Measurements from ENCODE around the gene NEK1.

Gene NEK1, protein sequence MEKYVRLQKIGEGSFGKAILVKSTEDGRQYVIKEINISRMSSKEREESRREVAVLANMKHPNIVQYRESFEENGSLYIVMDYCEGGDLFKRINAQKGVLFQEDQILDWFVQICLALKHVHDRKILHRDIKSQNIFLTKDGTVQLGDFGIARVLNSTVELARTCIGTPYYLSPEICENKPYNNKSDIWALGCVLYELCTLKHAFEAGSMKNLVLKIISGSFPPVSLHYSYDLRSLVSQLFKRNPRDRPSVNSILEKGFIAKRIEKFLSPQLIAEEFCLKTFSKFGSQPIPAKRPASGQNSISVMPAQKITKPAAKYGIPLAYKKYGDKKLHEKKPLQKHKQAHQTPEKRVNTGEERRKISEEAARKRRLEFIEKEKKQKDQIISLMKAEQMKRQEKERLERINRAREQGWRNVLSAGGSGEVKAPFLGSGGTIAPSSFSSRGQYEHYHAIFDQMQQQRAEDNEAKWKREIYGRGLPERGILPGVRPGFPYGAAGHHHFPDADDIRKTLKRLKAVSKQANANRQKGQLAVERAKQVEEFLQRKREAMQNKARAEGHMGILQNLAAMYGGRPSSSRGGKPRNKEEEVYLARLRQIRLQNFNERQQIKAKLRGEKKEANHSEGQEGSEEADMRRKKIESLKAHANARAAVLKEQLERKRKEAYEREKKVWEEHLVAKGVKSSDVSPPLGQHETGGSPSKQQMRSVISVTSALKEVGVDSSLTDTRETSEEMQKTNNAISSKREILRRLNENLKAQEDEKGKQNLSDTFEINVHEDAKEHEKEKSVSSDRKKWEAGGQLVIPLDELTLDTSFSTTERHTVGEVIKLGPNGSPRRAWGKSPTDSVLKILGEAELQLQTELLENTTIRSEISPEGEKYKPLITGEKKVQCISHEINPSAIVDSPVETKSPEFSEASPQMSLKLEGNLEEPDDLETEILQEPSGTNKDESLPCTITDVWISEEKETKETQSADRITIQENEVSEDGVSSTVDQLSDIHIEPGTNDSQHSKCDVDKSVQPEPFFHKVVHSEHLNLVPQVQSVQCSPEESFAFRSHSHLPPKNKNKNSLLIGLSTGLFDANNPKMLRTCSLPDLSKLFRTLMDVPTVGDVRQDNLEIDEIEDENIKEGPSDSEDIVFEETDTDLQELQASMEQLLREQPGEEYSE (N-terminal part only)

DNA sequence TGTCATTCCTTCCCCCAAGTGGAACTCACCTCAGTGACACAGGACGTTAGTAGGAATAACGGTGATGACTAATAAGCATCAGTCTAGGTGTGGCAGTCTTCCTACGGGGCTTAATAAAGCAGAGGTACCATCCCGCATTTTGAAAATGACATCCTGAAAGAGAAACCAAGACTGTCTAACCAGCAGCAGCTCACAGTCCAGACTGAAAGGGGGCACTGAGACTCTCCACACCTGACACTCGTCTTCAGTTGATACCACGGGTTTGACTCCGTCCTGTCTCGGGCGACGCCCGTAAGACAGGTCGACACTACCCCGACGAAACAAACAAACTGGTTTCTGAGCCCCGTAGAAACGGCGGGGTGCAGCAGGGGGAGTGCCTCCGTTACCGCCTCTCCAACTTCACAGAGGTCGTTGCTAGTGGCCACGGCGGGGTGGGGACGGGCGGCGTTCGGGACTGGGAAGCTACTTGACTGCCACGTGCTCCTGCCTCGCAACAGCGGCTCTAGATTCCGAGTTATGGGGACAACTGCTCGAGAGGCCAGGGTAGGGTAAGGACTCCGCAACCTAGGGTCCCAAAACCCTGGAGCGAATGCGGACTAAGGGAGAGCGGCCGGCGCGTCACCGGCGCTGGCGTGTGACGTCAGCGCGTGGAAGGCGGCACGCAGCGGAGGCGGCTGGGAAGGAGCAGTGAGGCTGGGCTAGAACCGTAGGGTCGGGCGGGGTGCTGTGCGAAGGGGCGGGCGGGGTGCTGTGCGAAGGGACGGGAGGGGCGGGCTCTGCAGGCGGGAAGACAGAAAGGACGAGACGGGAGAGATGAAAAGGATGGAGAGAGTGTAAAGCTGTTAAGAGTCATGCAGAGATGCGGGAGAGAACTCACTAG lies at the start of gene NEK1:
TSS of gene NEK1 (minus strand) at position 593 of the 880 bp plus-strand sequence. CDS start 9,953 bp downstream, outside the sequence.
- H3K27ac Mint-ChIP-seq, result peak within 1 kb of the TSS; percentile 89 to 96 (median 95)
- peaks cover 7% of the 10 kb centered on the region for H3K36me3 Mint-ChIP-seq (ENCODE audit: low read depth)
- H3K27me3 Mint-ChIP-seq (ENCODE audit: low read depth), result no peaks in the 10 kb centered on the region
- H3K9me3 Mint-ChIP-seq, result no peaks in the 10 kb centered on the region
- peaks cover 16% of the 10 kb centered on the region for H3K4me1 Mint-ChIP-seq
- peak within 1 kb of the TSS; percentile 93 to 95 (median 94) for H3K4me3 Mint-ChIP-seq
- TF ChIP-seq, protein P1, sequence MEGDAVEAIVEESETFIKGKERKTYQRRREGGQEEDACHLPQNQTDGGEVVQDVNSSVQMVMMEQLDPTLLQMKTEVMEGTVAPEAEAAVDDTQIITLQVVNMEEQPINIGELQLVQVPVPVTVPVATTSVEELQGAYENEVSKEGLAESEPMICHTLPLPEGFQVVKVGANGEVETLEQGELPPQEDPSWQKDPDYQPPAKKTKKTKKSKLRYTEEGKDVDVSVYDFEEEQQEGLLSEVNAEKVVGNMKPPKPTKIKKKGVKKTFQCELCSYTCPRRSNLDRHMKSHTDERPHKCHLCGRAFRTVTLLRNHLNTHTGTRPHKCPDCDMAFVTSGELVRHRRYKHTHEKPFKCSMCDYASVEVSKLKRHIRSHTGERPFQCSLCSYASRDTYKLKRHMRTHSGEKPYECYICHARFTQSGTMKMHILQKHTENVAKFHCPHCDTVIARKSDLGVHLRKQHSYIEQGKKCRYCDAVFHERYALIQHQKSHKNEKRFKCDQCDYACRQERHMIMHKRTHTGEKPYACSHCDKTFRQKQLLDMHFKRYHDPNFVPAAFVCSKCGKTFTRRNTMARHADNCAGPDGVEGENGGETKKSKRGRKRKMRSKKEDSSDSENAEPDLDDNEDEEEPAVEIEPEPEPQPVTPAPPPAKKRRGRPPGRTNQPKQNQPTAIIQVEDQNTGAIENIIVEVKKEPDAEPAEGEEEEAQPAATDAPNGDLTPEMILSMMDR (IDR thresholded peaks at IDR 0.05; ENCODE audit: unreplicated experiment in 3 of 3), result no peak

DNA sequence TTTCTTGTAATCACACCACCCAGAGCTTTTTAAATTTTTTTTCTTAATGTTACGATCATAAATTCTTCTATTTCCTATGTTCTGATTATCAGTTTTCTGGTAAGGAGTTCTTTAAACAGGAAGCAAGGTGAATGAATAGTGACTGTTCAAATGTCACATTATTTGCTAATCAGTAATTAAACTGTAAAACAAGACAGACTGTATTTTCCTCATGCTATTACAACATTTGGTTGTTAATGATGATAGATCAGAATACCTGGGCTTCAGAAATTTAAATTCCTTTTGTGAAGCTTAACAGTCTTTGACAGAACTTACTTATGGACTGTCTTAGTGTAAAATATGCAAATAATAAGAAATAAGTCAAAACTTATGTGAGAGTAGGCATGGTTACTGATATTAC lies 49.4 kb upstream of the NEK1 start:
- TF ChIP-seq, protein P1 (IDR thresholded peaks at IDR 0.05; ENCODE audit: unreplicated experiment in 3 of 3), result no peak
- H3K4me1 Mint-ChIP-seq, result peaks cover 27% of the 10 kb centered on the region
- peak overlapping the region in 2 of 3 experiments; percentile 22 to 97 for H3K27ac Mint-ChIP-seq
- peaks cover 7% of the 10 kb centered on the region for H3K9me3 Mint-ChIP-seq
- peaks cover 16% of the 10 kb centered on the region for H3K36me3 Mint-ChIP-seq (ENCODE audit: low read depth)
- no peaks in the 10 kb centered on the region for H3K27me3 Mint-ChIP-seq (ENCODE audit: low read depth)
- peak overlapping the region; percentile 40 to 51 (median 48) for H3K4me3 Mint-ChIP-seq

DNA sequence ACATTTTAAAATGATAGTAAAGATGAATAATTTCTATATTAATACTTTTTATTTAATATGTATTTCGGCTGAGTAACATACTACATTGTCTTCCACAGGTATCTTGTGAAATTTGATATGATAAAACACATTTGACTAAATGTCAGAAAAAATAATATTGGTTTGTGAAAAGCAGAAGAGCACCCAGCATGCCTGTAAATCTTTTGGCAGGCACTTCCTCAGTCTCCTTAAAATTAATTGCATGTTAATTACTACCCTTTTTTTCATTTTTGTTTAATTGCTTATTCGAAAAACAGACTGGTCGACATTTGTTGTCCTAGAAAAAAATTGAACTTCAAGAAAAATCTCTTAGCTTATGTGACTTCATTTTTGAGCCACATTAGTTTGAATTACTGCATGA lies 48.5 kb upstream of the NEK1 start:
- no peaks in the 10 kb centered on the region for H3K27me3 Mint-ChIP-seq (ENCODE audit: low read depth)
- H3K27ac Mint-ChIP-seq, result peak overlapping the region in 2 of 3 experiments; percentile 84 to 97
- no peaks in the 10 kb centered on the region for H3K9me3 Mint-ChIP-seq

DNA sequence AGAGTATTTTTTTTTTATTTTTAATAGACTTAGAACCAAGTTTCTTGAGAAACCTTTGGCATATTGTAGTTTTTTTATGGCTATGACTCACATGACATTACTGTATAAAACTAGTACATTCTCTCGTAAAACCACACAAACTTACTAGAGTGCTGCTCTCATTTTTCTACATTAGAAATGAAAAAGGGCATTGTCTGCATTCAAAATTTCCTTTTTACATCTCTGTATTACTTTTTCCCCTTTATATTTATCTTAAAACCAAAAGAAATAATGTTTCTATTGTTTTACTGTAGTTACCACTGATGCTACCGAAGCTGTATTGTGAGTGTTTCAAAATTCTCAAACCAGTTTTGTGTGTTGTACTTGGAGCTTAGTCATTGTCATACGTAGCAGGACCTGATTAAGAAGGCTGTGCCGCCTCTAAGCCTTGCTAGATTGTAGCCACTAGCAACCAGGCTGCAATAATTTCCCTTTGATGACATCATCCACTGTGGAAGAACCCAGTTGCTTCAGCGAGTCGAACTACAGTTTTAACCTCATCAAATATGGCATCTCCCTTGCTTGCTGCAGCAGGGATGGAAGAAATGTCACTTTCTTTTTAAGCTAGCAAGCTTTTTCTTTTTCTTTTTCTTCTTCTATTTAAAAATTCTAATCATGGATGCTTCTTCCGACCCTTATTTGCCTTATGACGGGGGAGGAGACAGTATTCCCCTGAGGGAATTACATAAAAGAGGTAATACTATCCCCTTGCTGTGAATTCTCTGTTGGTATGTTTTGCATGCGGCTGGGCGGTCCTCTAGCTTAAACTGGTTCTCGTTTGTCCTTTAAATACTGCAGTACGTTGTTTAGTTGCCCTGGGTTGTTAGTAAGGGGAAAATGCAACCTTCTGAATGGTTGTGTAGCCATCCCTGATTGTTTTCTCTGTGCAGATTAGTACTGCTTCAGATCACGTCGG lies 47.6 kb upstream of the NEK1 start:
- peak overlapping the region; percentile 80 to 86 (median 85) for H3K4me3 Mint-ChIP-seq
- TF ChIP-seq, protein P1 (IDR thresholded peaks at IDR 0.05; ENCODE audit: unreplicated experiment in 3 of 3), result no peak
- H3K4me1 Mint-ChIP-seq, result peaks cover 21% of the 10 kb centered on the region
- no peaks in the 10 kb centered on the region for H3K9me3 Mint-ChIP-seq
- peak overlapping the region; percentile 84 to 98 (median 97) for H3K27ac Mint-ChIP-seq
- H3K36me3 Mint-ChIP-seq (ENCODE audit: low read depth), result no peaks in the 10 kb centered on the region
- H3K27me3 Mint-ChIP-seq (ENCODE audit: low read depth), result no peaks in the 10 kb centered on the region

More for the DNA sequence above, 48.5 kb upstream of the NEK1 start:
- H3K4me1 Mint-ChIP-seq, result peaks cover 27% of the 10 kb centered on the region
- TF ChIP-seq, protein P1 (IDR thresholded peaks at IDR 0.05; ENCODE audit: unreplicated experiment in 3 of 3), result no peak
- H3K36me3 Mint-ChIP-seq (ENCODE audit: low read depth), result peaks cover 8% of the 10 kb centered on the region
- peak overlapping the region; percentile 46 to 80 (median 57) for H3K4me3 Mint-ChIP-seq

All from nephron (organoid).